ENCODE measurements around the gene OSBPL2.

Gene OSBPL2

DNA sequence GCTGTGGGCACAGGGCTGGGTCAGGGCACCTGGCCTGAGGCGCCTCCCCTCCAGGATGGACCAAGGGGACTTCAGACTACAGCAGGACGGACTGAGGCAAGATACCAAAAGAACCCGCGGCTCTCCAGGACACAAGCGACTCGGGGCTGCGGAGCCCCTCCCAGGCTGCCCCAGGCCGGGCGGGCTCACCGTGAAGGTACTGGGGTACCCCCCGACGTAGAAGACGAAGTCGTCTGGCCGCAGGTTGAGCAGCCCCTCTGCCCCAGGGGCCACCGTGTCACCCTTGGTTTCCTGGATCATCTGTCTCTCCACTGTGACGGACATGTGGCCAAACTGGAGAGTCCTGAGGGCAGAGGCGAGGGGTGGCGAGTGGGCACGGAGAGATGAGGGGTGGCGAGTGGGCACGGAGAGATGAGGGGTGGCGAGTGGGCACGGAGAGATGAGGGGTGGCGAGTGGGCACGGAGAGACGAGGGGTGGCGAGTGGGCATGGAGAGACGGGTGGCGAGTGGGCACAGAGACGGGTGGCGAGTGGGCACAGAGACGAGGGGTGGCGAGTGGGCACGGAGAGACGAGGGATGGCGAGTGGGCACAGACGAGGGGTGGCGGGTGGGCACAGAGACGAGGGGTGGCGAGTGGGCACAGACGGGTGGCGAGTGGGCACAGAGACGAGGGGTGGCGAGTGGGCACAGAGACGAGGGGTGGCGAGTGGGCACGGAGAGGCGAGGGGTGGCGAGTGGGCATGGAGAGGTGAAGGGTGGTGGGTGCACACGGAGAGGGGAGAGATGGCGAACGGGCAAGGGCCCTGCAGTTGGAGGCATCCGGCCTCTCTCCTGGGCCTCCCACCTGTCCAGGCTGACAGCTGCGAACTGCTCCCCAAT, 75.4 kb downstream of the OSBPL2 start:
- DNase-seq (ENCODE audit: low spot score): no peak

DNA sequence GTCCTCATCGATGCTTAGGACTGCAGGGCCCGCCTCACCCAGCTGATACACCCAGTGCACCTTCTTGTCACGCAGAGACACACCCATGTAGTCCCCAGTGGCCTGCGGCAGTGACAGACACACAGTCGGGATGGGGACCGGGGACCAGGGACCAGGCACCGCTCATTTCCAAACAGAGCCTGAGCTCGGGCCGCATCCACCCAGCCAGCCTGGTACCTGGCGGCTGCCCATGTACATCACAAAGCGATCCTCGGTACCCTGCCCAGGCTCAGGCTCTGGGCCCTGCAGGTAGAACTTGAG, 76.0 kb downstream of the OSBPL2 start:
- DNase-seq (ENCODE audit: low spot score): no peak

DNA sequence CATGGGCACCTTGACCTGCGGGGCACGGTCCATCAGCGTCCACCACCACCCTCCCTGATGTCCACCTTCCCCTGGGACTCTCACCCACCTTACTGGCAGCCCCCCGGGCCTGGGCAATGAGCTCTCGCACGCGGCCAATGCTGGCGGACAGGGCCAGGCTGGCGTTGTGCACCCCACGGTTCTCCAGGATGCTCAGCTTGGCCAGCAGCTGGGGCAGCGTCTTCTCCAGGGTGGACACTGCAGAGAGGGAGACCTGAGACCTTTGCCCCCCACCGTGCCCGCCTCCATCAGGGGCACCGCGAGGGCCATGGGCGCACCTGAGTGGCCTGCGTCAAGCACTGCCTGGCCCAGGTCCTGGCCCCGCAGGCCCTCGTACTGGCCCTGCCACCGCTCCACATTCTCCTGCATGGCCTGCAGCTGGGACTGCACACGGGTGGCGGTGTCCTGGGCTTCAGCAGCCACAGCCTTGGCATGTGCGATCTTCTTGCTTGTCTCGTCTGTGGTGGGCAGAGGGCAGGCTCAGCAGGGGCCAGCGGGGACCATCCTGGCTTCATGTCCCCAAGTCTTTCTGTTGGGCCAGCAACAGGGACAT, 76.5 kb downstream of the OSBPL2 start:
- no peak for DNase-seq (ENCODE audit: low spot score)

DNA sequence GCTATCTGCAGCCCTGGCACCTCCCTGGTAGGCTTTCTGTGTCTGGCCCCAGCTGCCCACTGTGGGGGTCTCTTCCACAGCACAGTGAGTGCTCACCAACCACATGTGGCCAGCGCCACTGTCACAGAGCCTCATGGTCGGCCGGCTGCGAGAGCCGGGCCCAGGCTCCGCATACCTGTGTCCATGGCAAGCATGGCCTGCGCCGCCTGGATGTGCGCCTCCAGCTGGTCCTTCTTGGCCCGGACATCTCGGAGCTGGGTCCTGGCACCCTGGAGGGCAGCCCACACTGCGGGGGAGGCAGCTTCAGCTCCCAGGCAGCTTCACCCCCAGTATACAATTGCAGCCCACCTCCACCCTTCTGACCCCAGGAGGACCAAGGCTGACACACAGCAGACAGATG, 77.5 kb downstream of the OSBPL2 start:
- no peak for DNase-seq (ENCODE audit: low spot score)

- DNase-seq (ENCODE audit: low spot score): no peak
These were observed 78.2 kb downstream of the OSBPL2 start for GRCh38 chr20:62316331-62317166.

DNA sequence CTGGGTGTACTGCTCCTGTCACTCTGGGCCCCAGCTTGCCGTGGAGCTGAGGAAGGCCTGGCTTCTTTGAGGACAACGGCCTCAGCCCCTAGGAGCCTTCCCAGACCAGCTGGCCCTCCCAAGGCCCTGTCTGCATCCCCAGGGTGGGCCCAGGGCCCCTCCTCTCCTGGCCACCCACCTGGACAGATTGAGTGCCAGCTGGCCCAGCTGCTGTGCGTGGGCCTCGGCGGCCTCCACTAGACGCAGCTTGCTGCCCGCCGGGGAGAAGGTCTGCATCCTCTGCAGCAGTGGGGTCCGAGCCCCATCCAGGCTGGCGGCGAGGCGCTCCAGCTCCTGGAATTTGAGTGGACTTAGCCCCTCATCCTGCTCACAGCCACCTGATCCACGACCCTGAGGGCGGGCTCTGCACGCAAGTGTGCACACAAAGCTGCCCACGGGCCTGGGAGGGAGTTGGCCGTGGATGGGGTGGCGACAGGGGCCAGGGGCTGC, 78.9 kb downstream of the OSBPL2 start:
- DNase-seq (ENCODE audit: low spot score): no peak

GRCh38 chr20:62318400-62319345, 80.4 kb downstream of the OSBPL2 start:
- peak; percentile 25 for DNase-seq (ENCODE audit: low spot score)

DNA sequence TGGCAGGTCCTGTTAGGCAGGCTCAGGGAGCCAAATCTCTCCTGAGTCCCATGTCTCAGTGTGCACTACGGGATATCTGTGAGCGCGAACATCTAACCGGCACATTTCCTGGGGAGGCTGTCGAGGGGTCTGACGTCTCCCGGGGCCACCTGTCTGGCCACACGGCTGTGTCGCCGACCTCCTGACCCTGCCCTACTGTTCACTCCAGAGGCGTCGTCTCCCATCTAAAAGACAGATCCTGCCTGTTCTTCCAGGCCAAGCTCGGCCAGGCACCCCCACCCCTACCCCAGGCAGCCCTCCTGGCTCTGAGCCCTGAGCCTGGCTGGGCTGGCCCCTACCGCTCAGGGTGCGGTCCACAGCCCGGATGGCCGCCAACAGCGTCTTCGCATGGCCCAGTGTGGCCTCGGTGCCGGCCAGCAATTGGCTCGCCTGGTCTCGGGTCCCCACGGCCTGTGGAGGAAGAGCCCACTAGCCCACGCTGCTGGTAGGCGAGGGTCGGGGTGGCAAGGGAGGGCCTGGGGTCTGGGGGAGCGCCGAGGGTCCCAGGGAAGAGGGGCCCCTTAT, 81.1 kb downstream of the OSBPL2 start:
- no peak for DNase-seq (ENCODE audit: low spot score)

DNA sequence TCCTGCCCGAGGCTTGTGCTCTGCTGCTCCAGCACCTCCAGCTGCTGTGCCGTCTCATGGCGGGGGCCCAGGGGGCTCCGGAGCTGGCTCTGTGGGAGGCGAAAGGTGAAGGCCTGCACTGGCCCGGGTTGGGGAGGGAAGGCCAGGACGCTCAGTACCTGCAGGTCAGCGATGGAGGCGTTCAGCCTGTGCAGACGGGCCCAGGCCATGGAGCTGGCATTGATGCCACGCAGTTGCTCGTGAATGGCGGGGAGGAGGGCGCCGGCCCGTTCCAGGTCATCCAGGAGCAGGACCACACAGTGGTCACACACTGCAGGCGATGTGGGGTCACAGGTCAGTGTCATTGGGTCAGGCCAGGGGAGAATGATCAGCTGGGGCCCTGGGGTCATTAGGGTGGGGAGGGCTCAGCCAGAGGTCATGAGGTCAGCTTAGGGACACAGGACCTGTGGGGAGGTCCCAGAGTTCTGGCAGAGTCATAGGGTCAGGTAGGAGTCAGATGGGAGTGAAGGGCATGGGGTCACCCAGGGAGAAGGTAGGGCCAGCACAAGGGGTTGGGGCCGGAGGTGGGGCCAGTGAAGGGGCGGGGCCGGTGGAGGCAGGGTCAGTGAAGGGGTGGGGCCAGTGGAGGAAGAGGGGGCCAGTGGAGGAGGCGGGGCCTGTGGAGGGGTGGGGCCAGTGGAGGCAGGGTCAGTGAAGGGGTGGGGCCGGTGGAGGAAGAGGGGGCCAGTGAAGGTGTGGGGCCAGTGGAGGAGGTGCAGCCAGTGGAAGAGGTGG, 82.4 kb downstream of the OSBPL2 start:
- peak; percentile 80 for DNase-seq (ENCODE audit: low spot score)

DNA sequence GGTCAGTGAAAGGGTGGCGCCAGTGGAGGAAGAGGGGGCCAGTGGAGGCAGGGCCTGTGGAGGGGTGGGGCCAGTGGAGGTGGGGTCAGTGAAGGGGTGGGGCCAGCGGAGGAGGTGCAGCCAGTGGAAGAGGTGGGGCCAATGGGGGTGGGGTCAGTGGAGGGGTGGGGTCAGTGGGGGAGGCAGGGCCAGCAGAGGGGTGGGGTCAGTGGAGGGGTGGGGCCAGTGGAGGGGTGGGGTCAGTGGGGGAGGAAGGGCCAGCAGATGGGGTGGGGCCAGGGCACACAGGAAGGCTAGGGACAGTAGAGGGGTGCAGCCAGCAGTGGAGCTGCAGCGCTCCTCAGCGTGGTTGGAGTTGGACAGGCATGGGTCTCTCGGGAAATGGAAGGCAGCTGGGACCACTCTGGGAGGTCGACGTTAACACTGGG, 83.2 kb downstream of the OSBPL2 start:
- DNase-seq (ENCODE audit: low spot score): peak; percentile 85

DNA sequence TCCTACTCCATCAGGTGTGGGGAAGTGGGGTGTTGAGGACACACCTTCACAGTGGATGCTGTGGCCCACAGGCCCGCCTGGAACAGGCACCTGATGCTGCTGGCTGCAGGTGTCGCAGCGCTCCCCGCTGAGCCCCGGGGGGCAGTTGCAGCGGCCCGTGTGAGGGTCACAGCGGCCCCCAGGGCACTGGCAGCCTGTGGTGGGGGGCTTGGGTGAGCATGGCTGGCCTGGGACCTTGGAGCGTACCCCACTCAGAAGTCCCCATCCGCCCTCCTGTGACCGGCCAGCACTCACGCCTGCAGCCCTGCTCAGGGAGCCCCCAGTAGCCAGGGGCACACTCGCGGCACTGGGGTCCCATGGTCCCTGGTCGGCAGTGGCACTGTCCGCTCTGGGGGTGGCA, 83.7 kb downstream of the OSBPL2 start:
- DNase-seq (ENCODE audit: low spot score): no peak

- DNase-seq (ENCODE audit: low spot score): no peak
These were observed 84.2 kb downstream of the OSBPL2 start for GRCh38 chr20:62322492-62323041.

GRCh38 chr20:62323146-62323979, 85.0 kb downstream of the OSBPL2 start:
- no peak for DNase-seq (ENCODE audit: low spot score)

GRCh38 chr20:62323980-62324906, 85.9 kb downstream of the OSBPL2 start:
- no peak for DNase-seq (ENCODE audit: low spot score)

GRCh38 chr20:62325172-62325905, 87.0 kb downstream of the OSBPL2 start:
- no peak for DNase-seq (ENCODE audit: low spot score)

GRCh38 chr20:62326559-62326958, 88.2 kb downstream of the OSBPL2 start:
- DNase-seq (ENCODE audit: low spot score): no peak

DNA sequence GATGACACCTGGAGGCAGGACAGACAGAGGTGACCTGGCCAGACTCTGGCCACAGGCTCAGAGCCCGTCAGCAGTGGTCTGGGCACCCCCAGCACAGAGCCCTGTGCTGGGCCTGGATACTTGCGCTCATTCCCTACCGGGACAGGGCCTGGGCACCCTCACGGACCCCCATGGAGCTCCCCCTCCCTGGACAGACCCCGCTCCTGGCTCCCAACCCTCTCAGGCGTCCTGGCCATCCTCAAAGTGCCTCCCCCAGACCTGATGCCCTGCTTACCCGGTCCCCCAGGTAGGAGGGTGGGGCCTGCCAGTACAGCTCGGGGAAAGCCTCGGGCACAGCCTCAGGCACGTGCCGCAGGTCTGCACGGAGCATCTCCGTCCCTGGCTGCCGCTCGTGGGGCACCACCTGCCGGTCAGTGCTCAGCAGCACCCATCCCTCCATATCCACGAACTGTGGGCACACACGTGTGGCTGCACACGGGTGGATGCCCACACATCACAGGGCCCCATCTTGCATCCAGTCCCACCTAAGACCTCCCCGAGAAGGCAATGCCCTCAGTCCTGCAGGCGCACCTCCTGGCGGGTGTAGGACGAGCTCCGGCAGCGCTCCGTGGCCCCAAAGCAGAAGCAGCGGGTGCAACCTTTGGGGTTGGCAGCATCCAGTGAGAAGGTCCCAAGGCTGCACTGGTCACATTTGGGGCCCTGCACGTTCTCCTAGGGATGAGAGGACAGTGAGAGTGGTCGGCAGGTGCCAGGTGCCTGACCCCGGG, 88.8 kb downstream of the OSBPL2 start:
- no peak for DNase-seq (ENCODE audit: low spot score)
